PC-9 (cell line): ENCODE data around the gene LYSMD1.

ENCODE experiments used
- EZH2 ChIP-seq: fragments of 200-600 bp; sonication (generic); IDR thresholded peaks from 2 replicates; pipeline ENCODE4 v1.8.0; 2017; ENCODE audit warnings: antibody characterized with exemption, low read depth
- TF ChIP-seq, protein P1 (sequence below): fragments of 200-600 bp; sonication (generic); conservative IDR thresholded peaks from 2 replicates; pipeline ENCODE4 v1.6.1; 2017; ENCODE audit warnings: mixed run types, antibody characterized with exemption, mild to moderate bottlenecking, moderate library complexity

DNA sequence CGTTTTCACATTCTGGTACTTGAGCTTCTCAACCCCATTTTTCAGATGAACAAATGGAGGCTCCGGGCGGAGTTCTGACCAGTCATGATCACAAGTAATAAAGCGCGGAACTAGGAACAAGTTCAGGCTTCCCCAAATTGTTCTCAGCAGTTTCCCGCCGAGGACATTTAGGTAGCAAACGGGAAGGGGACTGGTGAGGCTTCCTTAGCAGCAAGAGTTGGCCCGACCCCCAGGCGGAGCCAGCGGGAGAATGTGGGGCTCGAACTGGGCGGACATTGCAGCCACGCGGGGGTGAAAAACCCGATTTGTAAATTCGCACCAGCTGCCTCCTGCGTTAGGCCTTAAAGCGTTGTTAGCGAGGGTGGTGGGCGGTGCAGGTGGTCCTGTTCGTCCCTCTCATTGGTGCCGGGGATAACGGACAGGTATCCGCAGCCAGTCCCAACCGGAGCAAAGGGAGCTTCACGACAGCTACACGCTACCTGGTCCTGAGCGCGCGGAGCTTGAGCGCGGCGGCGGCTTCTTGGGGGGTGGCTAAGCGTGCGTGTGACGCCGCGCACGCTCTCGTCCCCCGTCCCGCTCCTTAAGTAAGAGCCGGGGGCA is 34.6 kb downstream of the LYSMD1 start:
- TF ChIP-seq, protein P1, sequence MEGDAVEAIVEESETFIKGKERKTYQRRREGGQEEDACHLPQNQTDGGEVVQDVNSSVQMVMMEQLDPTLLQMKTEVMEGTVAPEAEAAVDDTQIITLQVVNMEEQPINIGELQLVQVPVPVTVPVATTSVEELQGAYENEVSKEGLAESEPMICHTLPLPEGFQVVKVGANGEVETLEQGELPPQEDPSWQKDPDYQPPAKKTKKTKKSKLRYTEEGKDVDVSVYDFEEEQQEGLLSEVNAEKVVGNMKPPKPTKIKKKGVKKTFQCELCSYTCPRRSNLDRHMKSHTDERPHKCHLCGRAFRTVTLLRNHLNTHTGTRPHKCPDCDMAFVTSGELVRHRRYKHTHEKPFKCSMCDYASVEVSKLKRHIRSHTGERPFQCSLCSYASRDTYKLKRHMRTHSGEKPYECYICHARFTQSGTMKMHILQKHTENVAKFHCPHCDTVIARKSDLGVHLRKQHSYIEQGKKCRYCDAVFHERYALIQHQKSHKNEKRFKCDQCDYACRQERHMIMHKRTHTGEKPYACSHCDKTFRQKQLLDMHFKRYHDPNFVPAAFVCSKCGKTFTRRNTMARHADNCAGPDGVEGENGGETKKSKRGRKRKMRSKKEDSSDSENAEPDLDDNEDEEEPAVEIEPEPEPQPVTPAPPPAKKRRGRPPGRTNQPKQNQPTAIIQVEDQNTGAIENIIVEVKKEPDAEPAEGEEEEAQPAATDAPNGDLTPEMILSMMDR = no peak
- no peak for TF ChIP-seq EZH2
